Astrocyte (in vitro differentiated cells and primary cell): ENCODE data around the gene STK31. TPM values are rescaled to one million over a fixed set of nuclear protein-coding genes. Genes with fewer than 3 reads are reported as not detected.

Source experiments
- DNase-seq: peaks from one replicate; pipeline ENCODE4 v3.0.0-alpha.2; 2010; ENCODE audit warnings: low read depth
- FAIRE-seq: peaks from 2 replicates; lab custom pipeline; 2011; peaks lifted over from hg19 to GRCh38; lab: Jason Lieb, UNC
- H2AFZ ChIP-seq: 2 replicates; pipeline ENCODE4 v1.6.0; 2012; ENCODE audit warnings: low read depth, low read length, inconsistent platforms
- H3K27ac ChIP-seq: 2 replicates; pipeline ENCODE4 v1.5.1; 2011; ENCODE audit warnings: low read depth, low read length, inconsistent platforms
- H3K27me3 ChIP-seq: 2 replicates; pipeline ENCODE4 v1.6.0; 2011; ENCODE audit warnings: low read length, inconsistent platforms; ENCODE audit not compliant: insufficient read depth
- H3K36me3 ChIP-seq: 2 replicates; pipeline ENCODE4 v1.5.1; 2011; ENCODE audit warnings: low read length, inconsistent platforms; ENCODE audit not compliant: insufficient read depth
- H3K4me1 ChIP-seq: 2 replicates; pipeline ENCODE4 v1.5.1; 2011; ENCODE audit warnings: low read length, inconsistent platforms; ENCODE audit not compliant: insufficient read depth
- H3K4me2 ChIP-seq: 2 replicates; pipeline ENCODE4 v1.6.0; 2012; ENCODE audit warnings: low read length, inconsistent platforms
- H3K4me3 ChIP-seq: 2 replicates; pipeline ENCODE4 v1.5.1; 2011; ENCODE audit warnings: low read depth, mild to moderate bottlenecking, low read length, inconsistent platforms; ENCODE audit not compliant: insufficient read depth
- H3K79me2 ChIP-seq: 2 replicates; pipeline ENCODE4 v1.6.0; 2012; ENCODE audit warnings: mild to moderate bottlenecking, low read length, inconsistent platforms; ENCODE audit not compliant: insufficient read depth
- H3K9ac ChIP-seq: 2 replicates; pipeline ENCODE4 v1.6.0; 2012; ENCODE audit warnings: mild to moderate bottlenecking, low read length, inconsistent platforms
- H3K9me3 ChIP-seq: 2 replicates; pipeline ENCODE4 v1.5.1; 2012; ENCODE audit warnings: low read depth, mild to moderate bottlenecking, low read length, inconsistent platforms; ENCODE audit not compliant: insufficient read depth
- H4K20me1 ChIP-seq: 2 replicates; pipeline ENCODE4 v1.6.0; 2012; ENCODE audit warnings: low read length, inconsistent platforms; ENCODE audit not compliant: insufficient read depth
- H3K27ac Mint-ChIP-seq: one replicate; pipeline ENCODE4 v1.8.0; 2021; ENCODE audit warnings: mild to moderate bottlenecking, mixed read lengths; ENCODE audit not compliant: unreplicated experiment
- H3K27me3 Mint-ChIP-seq: one replicate; pipeline ENCODE4 v1.8.0; 2021; ENCODE audit warnings: low read depth, mixed read lengths; ENCODE audit not compliant: unreplicated experiment
- H3K36me3 Mint-ChIP-seq: one replicate; pipeline ENCODE4 v1.8.0; 2021; ENCODE audit warnings: low read depth, mixed read lengths; ENCODE audit not compliant: unreplicated experiment
- H3K4me1 Mint-ChIP-seq: one replicate; pipeline ENCODE4 v1.8.0; 2021; ENCODE audit warnings: low read depth, mixed read lengths; ENCODE audit not compliant: unreplicated experiment
- H3K4me3 Mint-ChIP-seq: one replicate; pipeline ENCODE4 v1.8.0; 2021; ENCODE audit warnings: mild to moderate bottlenecking, moderate library complexity, mixed read lengths; ENCODE audit not compliant: unreplicated experiment
- H3K9me3 Mint-ChIP-seq: one replicate; pipeline ENCODE4 v1.8.0; 2021; ENCODE audit warnings: mild to moderate bottlenecking, mixed read lengths; ENCODE audit not compliant: unreplicated experiment
- EZH2 ChIP-seq: IDR thresholded peaks from 2 replicates; pipeline ENCODE4 v1.6.1; 2012; ENCODE audit warnings: mild to moderate bottlenecking, low read length, inconsistent platforms; ENCODE audit not compliant: insufficient read depth
- total RNA-seq: library from RNA; stranded (reverse); gene quantifications from 2 replicates; pipeline ENCODE4 v1.2.1, GENCODE V29; 2021
- TF ChIP-seq, protein P1 (sequence below): IDR thresholded peaks from 2 replicates; pipeline ENCODE4 v1.5.1; 2011; ENCODE audit warnings: low read depth, mild to moderate bottlenecking, inconsistent platforms, low read length, moderate library complexity; ENCODE audit not compliant: insufficient read depth

The STK31 gene
- total RNA-seq, 1 donor from 2014 or later, result 0.20 TPM

GRCh38 chr7:23662124-23662983, 47.7 kb upstream of the STK31 start:
- Mint-ChIP-seq H3K4me3 (peak overlapping the region; percentile 28), H3K4me1 (peaks cover 6% of the 10 kb centered on the region), H3K36me3 (no peaks in the 10 kb centered on the region), H3K27me3 (no peaks in the 10 kb centered on the region), H3K27ac (no peak overlapping the region), H3K9me3 (peaks cover 11% of the 10 kb centered on the region)
- Histone ChIP-seq H3K27me3 (no peaks in the 10 kb centered on the region), H3K9ac (no peak overlapping the region), H2AFZ (peak overlapping the region; percentile 42), H3K4me2 (peak overlapping the region; percentile 44), H3K36me3 (no peaks in the 10 kb centered on the region), H3K9me3 (peaks cover 2% of the 10 kb centered on the region), H3K27ac (no peak overlapping the region), H3K79me2 (no peaks in the 10 kb centered on the region), H4K20me1 (no peaks in the 10 kb centered on the region), H3K4me3 (no peak overlapping the region), H3K4me1 (peaks cover 5% of the 10 kb centered on the region)
- TF ChIP-seq EZH2, result no peak
- TF ChIP-seq, protein P1, sequence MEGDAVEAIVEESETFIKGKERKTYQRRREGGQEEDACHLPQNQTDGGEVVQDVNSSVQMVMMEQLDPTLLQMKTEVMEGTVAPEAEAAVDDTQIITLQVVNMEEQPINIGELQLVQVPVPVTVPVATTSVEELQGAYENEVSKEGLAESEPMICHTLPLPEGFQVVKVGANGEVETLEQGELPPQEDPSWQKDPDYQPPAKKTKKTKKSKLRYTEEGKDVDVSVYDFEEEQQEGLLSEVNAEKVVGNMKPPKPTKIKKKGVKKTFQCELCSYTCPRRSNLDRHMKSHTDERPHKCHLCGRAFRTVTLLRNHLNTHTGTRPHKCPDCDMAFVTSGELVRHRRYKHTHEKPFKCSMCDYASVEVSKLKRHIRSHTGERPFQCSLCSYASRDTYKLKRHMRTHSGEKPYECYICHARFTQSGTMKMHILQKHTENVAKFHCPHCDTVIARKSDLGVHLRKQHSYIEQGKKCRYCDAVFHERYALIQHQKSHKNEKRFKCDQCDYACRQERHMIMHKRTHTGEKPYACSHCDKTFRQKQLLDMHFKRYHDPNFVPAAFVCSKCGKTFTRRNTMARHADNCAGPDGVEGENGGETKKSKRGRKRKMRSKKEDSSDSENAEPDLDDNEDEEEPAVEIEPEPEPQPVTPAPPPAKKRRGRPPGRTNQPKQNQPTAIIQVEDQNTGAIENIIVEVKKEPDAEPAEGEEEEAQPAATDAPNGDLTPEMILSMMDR, result no peak
- peak; percentile 59 for DNase-seq
- no peak for FAIRE-seq

- H3K27ac Mint-ChIP-seq, result no peak overlapping the region
- Histone ChIP-seq H4K20me1 (no peaks in the 10 kb centered on the region), H3K79me2 (no peaks in the 10 kb centered on the region), H3K9me3 (peaks cover 2% of the 10 kb centered on the region), H3K9ac (no peak overlapping the region), H3K4me1 (peaks cover 5% of the 10 kb centered on the region), H3K36me3 (no peaks in the 10 kb centered on the region), H3K27me3 (no peaks in the 10 kb centered on the region), H3K4me2 (peak overlapping the region; percentile 44), H3K27ac (no peak overlapping the region), H3K4me3 (no peak overlapping the region), H2AFZ (no peak overlapping the region)
- no peaks in the 10 kb centered on the region for H3K27me3 Mint-ChIP-seq
- H3K9me3 Mint-ChIP-seq, result peaks cover 8% of the 10 kb centered on the region
- FAIRE-seq (no peak), DNase-seq (no peak)
- H3K4me3 Mint-ChIP-seq, result peak overlapping the region; percentile 28
- TF ChIP-seq EZH2, result no peak
- TF ChIP-seq, protein P1, result no peak
- peaks cover 6% of the 10 kb centered on the region for H3K4me1 Mint-ChIP-seq
- H3K36me3 Mint-ChIP-seq, result no peaks in the 10 kb centered on the region
Measured at GRCh38 chr7:23662984-23663313, 47.1 kb upstream of the STK31 start.

- Mint-ChIP-seq H3K4me1 (peaks cover 6% of the 10 kb centered on the region), H3K9me3 (peaks cover 4% of the 10 kb centered on the region), H3K4me3 (no peak overlapping the region), H3K27me3 (no peaks in the 10 kb centered on the region), H3K36me3 (no peaks in the 10 kb centered on the region), H3K27ac (no peak overlapping the region)
- TF ChIP-seq, protein P1, result no peak
- TF ChIP-seq EZH2, result no peak
- H2AFZ ChIP-seq, result no peak overlapping the region
- H3K27ac ChIP-seq, result no peak overlapping the region
- H4K20me1 ChIP-seq, result no peaks in the 10 kb centered on the region
- no peak for FAIRE-seq
- no peak overlapping the region for H3K4me2 ChIP-seq
- no peak overlapping the region for H3K4me3 ChIP-seq
- H3K9ac ChIP-seq, result no peak overlapping the region
- H3K27me3 ChIP-seq, result no peaks in the 10 kb centered on the region
- H3K4me1 ChIP-seq, result peaks cover 5% of the 10 kb centered on the region
- no peaks in the 10 kb centered on the region for H3K36me3 ChIP-seq
- DNase-seq, result no peak
- peaks cover under 1% of the 10 kb centered on the region for H3K9me3 ChIP-seq
- no peaks in the 10 kb centered on the region for H3K79me2 ChIP-seq
Measured at GRCh38 chr7:23664122-23664521, 45.9 kb upstream of the STK31 start.
